Measurements from ENCODE around the gene ACLY.

DNA sequence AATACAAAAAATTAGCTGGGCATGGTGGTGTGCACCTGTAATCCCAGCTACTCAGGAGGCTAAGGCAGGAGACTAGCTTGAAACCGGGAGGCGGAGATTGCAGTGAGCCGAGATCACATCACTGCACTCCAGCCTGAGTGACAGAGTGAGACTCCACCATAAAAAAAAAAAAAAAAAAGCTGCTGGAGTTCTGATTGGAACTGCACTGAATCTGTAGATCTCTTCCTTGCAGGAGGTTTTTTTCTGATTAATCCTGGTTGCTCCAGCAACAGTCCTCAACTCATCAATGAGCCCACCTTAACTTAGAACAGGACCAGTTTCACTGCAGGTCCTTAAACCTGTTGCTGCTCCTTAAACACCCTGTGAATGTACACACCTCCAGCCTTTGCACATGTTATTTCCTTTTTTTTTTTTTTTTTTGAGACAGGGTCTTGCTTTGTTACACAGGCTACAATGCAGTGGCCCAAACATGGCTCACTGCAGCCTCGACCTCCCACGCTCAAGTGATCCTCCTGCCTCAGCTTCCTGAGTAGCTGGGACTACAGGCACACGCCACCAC, 10.0 kb upstream of the ACLY start:
- TF ChIP-seq, protein P1, sequence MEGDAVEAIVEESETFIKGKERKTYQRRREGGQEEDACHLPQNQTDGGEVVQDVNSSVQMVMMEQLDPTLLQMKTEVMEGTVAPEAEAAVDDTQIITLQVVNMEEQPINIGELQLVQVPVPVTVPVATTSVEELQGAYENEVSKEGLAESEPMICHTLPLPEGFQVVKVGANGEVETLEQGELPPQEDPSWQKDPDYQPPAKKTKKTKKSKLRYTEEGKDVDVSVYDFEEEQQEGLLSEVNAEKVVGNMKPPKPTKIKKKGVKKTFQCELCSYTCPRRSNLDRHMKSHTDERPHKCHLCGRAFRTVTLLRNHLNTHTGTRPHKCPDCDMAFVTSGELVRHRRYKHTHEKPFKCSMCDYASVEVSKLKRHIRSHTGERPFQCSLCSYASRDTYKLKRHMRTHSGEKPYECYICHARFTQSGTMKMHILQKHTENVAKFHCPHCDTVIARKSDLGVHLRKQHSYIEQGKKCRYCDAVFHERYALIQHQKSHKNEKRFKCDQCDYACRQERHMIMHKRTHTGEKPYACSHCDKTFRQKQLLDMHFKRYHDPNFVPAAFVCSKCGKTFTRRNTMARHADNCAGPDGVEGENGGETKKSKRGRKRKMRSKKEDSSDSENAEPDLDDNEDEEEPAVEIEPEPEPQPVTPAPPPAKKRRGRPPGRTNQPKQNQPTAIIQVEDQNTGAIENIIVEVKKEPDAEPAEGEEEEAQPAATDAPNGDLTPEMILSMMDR (optimal IDR thresholded peaks at IDR 0.05 in 1 of 3, IDR thresholded peaks at IDR 0.05 in 1 of 3, conservative IDR thresholded peaks at IDR 0.05 in 1 of 3; ENCODE audit: extremely low read depth in 1 of 3, insufficient read depth in 2 of 3, low read length in 3 of 3) = no peak
- no peak for TF ChIP-seq EZH2 (IDR thresholded peaks at IDR 0.05; ENCODE audit: low read length)
